Skeletal muscle satellite cell (primary cell): ENCODE measurements around the gene SLC35E1.
A peak's percentile ranks its signal among the peaks of the same experiment; 100 is the strongest.

ENCODE experiments used
- H3K27me3 ChIP-seq: 2 replicates; pipeline ENCODE4 v1.7.0; 2013; ENCODE audit warnings: low read length; ENCODE audit not compliant: control insufficient read depth, insufficient read depth
- H3K36me3 ChIP-seq: 2 replicates; pipeline ENCODE4 v1.7.0; 2013; ENCODE audit warnings: mild to moderate bottlenecking, control low read depth, low read length; ENCODE audit not compliant: insufficient read depth
- H3K4me1 ChIP-seq: 2 replicates; pipeline ENCODE4 v1.7.0; 2013; ENCODE audit warnings: low read length; ENCODE audit not compliant: control insufficient read depth, insufficient read depth
- H3K4me2 ChIP-seq: 2 replicates; pipeline ENCODE4 v1.7.0; 2013; ENCODE audit warnings: mild to moderate bottlenecking, low read length
- H3K4me3 ChIP-seq: 2 replicates; pipeline ENCODE4 v1.7.0; 2013; ENCODE audit warnings: low read length
- H3K9ac ChIP-seq: 2 replicates; pipeline ENCODE4 v1.7.0; 2013; ENCODE audit warnings: mild to moderate bottlenecking, low read depth, low read length, moderate library complexity
- H3K9me3 ChIP-seq: replicated peaks from 2 replicates; pipeline ENCODE4 v1.7.0; 2013; ENCODE audit warnings: mild to moderate bottlenecking, control low read depth, low read length

Gene SLC35E1

GRCh38 chr19:16540948-16541347, 31.3 kb downstream of the SLC35E1 start:
- H3K36me3 ChIP-seq: peaks cover 25% of the 10 kb centered on the region
- H3K4me3 ChIP-seq: peak overlapping the region; percentile 99
- no peaks in the 10 kb centered on the region for H3K9me3 ChIP-seq
- H3K27me3 ChIP-seq: no peaks in the 10 kb centered on the region
- peak overlapping the region; percentile 90 for H3K4me2 ChIP-seq
- H3K9ac ChIP-seq: peak overlapping the region; percentile 99
- H3K4me1 ChIP-seq: peaks cover 13% of the 10 kb centered on the region

- Histone ChIP-seq H3K4me1 (peaks cover 8% of the 10 kb centered on the region), H3K9me3 (no peaks in the 10 kb centered on the region), H3K4me3 (no peak overlapping the region), H3K4me2 (no peak overlapping the region), H3K36me3 (peaks cover 59% of the 10 kb centered on the region), H3K9ac (no peak overlapping the region), H3K27me3 (no peaks in the 10 kb centered on the region)
Observed at GRCh38 chr19:16537111-16537510, 35.1 kb downstream of the SLC35E1 start.

GRCh38 chr19:16536130-16536529, 36.1 kb downstream of the SLC35E1 start:
- Histone ChIP-seq H3K9me3 (no peaks in the 10 kb centered on the region), H3K9ac (no peak overlapping the region), H3K36me3 (peaks cover 69% of the 10 kb centered on the region)

GRCh38 chr19:16535381-16535780, 36.8 kb downstream of the SLC35E1 start:
- Histone ChIP-seq H3K4me2 (no peak overlapping the region), H3K36me3 (peaks cover 71% of the 10 kb centered on the region), H3K9me3 (no peaks in the 10 kb centered on the region), H3K4me1 (no peaks in the 10 kb centered on the region), H3K27me3 (no peaks in the 10 kb centered on the region), H3K9ac (no peak overlapping the region), H3K4me3 (no peak overlapping the region)

More at GRCh38 chr19:16536130-16536529, 36.1 kb downstream of the SLC35E1 start:
- H3K27me3 ChIP-seq: no peaks in the 10 kb centered on the region
- H3K4me2 ChIP-seq: no peak overlapping the region
- peaks cover 5% of the 10 kb centered on the region for H3K4me1 ChIP-seq
- no peak overlapping the region for H3K4me3 ChIP-seq

DNA sequence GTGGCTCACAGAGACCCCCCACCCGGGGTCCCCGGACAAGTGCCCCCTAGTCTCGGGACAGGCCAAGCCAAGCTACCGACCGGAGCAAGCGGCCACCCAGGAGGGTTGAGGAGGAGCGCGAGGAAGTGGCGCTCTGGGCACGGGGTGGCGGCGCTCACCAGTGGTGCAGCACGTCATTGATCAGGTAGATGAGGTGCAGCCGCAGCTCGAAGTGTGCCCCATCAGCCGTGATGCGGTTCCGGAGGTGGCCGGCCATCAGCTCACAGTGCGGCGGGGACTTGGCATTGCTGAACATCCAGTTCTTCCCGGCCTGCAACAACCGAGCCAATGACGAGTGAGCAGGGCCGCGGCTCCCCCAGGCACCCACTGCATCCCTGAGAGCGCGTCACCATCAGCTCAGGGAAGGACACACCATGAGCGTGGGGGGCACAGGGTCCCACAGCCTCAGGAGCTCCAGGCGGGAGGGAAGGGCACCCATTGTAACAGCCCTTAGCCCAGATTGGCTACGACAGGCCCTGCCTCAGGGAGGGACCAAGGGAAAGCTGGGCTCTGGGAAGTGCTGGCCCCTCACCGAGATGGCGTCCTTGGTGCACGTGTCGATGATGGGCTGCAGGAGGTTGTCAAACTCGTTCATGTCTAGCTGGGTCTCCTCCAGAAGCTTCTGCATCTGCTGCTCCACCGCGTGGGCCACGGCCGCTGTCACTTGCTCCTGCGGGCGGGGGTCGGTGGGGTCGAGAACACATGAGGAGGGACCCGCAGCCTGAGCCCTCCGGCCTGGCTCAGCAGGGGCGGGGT, 39.6 kb downstream of the SLC35E1 start:
- H3K36me3 ChIP-seq: peaks cover 82% of the 10 kb centered on the region
- no peak overlapping the region for H3K4me3 ChIP-seq
- no peak overlapping the region for H3K4me2 ChIP-seq
- no peak overlapping the region for H3K9ac ChIP-seq
- no peaks in the 10 kb centered on the region for H3K4me1 ChIP-seq
- H3K9me3 ChIP-seq: no peaks in the 10 kb centered on the region
- no peaks in the 10 kb centered on the region for H3K27me3 ChIP-seq

- Histone ChIP-seq H3K36me3 (peaks cover 88% of the 10 kb centered on the region), H3K27me3 (no peaks in the 10 kb centered on the region), H3K9ac (no peak overlapping the region), H3K9me3 (no peaks in the 10 kb centered on the region), H3K4me1 (no peaks in the 10 kb centered on the region), H3K4me2 (no peak overlapping the region), H3K4me3 (no peak overlapping the region)
Observed at GRCh38 chr19:16531380-16531669, 40.9 kb downstream of the SLC35E1 start.

DNA sequence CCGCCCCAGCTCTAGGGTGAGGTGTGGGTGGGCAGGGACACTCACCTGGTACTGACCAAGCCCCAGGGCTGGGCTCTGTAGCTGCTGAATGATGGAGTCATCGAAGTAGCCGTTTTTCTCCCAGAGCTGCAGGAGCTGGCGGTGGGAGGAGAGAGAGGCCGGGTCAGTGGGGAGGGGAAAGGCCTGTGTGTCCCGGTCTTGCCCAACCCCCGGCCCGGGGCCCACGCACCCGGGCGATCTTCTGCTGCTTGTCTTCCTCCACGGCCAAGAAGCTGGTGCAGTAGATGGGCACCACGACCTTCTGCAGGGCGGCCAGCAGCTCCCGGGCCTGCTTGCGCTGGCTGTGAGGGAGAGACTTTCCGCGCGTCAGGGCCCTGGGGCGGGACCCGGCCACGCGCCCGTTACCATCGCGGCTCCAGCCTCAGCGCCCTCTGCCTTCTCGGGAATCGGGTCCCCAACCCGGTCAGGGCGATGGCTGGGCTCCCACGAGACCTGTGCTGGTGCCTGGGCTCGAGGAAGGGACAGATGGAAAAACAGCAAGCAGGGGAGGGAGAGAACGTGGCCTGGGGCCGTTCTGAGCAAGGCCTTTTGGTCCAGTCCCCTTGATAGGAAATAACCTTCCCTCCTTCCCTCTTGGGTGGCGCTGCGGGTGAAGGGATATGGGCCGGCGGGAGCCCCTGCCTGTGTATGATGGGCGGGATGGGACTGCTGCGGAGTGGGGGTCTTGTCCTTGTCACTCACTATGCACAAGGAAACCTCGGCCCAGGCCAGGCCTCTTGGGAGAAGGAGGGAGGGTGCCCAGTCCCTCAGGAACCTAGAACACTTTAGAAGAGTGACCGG, 41.5 kb downstream of the SLC35E1 start:
- H3K27me3 ChIP-seq: no peaks in the 10 kb centered on the region
- no peak overlapping the region for H3K9ac ChIP-seq
- H3K9me3 ChIP-seq: no peaks in the 10 kb centered on the region
- H3K4me2 ChIP-seq: no peak overlapping the region
- H3K36me3 ChIP-seq: peaks cover 87% of the 10 kb centered on the region
- H3K4me3 ChIP-seq: no peak overlapping the region
- no peaks in the 10 kb centered on the region for H3K4me1 ChIP-seq

DNA sequence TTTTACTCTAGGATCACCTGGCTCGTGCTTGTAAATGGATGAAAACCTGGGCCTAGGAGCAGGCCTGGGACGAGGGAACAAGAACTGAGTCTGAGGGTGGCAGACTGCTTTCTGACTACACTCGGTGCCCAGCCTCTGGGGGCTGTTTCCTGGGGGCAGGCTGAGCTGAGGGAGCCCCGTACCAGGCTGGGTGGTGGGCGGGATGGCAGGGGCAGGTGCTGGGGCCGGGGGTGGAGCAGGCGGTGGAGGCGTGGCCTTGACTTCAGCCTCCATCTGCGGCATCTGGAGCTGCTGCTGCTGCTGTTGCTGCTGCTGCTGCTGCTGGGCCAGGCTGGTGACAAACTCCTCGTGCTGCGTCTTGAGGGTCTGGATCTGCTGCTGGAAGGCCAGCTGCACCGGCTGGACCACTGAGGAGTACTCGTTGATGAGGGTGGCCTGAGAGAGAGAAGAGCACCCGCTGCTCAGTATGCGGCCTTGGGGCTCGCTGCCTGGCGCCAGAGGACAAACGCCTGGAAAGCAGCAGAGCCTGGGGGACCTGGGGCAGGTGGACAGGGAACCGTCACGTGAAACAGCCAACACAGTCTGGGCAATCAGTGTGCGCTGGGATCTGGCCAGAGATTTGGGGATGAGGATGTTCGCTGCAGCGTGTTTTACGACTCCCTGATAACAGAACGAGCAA, 42.6 kb downstream of the SLC35E1 start:
- H3K27me3 ChIP-seq: no peaks in the 10 kb centered on the region
- no peaks in the 10 kb centered on the region for H3K9me3 ChIP-seq
- peaks cover 87% of the 10 kb centered on the region for H3K36me3 ChIP-seq
- no peak overlapping the region for H3K4me3 ChIP-seq
- no peak overlapping the region for H3K9ac ChIP-seq
- no peaks in the 10 kb centered on the region for H3K4me1 ChIP-seq
- H3K4me2 ChIP-seq: no peak overlapping the region

DNA sequence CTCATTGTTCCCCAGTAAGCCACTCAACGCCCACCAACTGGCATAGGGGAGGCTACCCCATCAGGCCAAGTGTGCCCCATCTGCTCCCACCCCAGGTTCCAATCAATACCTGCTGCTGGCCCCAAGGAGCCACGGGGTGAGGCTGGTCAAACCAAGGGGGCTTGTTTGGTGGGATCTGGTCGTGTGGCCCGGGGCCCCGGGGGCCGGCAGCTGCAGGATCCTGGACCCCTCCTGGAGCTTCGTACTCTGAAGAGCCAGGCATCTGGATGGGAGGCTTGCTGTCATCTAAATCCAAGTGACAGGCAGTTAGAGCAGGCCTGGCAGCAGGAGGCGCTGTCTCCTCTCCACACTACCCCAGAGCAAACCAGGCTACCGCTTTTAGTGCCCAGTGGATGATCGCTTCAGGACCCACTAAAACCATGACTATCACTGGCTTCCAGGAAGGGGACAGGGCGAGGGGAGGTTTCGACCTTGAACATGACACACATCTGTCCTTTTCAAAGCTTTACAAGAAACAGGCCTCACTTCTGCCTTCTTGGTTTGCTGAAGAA, 44.2 kb downstream of the SLC35E1 start:
- Histone ChIP-seq H3K27me3 (no peaks in the 10 kb centered on the region), H3K4me1 (no peaks in the 10 kb centered on the region), H3K9ac (no peak overlapping the region), H3K4me2 (no peak overlapping the region), H3K4me3 (no peak overlapping the region), H3K9me3 (no peaks in the 10 kb centered on the region), H3K36me3 (peaks cover 87% of the 10 kb centered on the region)

- H3K36me3 ChIP-seq: peaks cover 87% of the 10 kb centered on the region
- H3K4me2 ChIP-seq: no peak overlapping the region
- no peaks in the 10 kb centered on the region for H3K27me3 ChIP-seq
- H3K9ac ChIP-seq: no peak overlapping the region
- H3K4me3 ChIP-seq: no peak overlapping the region
- no peaks in the 10 kb centered on the region for H3K4me1 ChIP-seq
- no peaks in the 10 kb centered on the region for H3K9me3 ChIP-seq
Observed at GRCh38 chr19:16527334-16527935, 44.8 kb downstream of the SLC35E1 start.
